GM12878 (cell line): ENCODE results near the gene TRIM71.

Experiments used
- CEBPB ChIP-seq, 2 experiments: fragments of 150-350 bp in 1 of 2; IDR thresholded peaks; 2 replicates each; pipeline ENCODE4 v1.6.1; 2012 to 2014; ENCODE audit warnings: low read depth in 2 of 2, low read length in 2 of 2, borderline replicate concordance in 1 of 2, inconsistent platforms in 1 of 2
- EZH2 ChIP-seq: IDR thresholded peaks from 2 replicates; pipeline ENCODE4 v1.6.1; 2012; ENCODE audit warnings: low read depth, mild to moderate bottlenecking, control low read depth, inconsistent platforms, low read length, borderline replicate concordance; ENCODE audit not compliant: control insufficient read depth
- GABPA ChIP-seq: IDR thresholded peaks from 2 replicates; pipeline ENCODE4 v1.6.1; 2014; ENCODE audit warnings: antibody characterized with exemption, low read depth, mild to moderate bottlenecking, inconsistent platforms
- MYC ChIP-seq: IDR thresholded peaks from 2 replicates; pipeline ENCODE4 v1.6.1; 2011; ENCODE audit warnings: mild to moderate bottlenecking, low read length, moderate library complexity, inconsistent platforms; ENCODE audit not compliant: insufficient read depth, insufficient replicate concordance, insufficient read length, severe bottlenecking
- NR2C1 ChIP-seq: fragments of 450-650 bp; IDR thresholded peaks from 2 replicates; pipeline ENCODE4 v1.6.1; 2017; ENCODE audit warnings: antibody characterized with exemption, mild to moderate bottlenecking, moderate library complexity
- RBBP5 ChIP-seq: fragments of 200-600 bp; sonication (generic); conservative IDR thresholded peaks from 2 replicates; pipeline ENCODE4 v1.6.1; 2016
- TBL1XR1 ChIP-seq: IDR thresholded peaks from 2 replicates; pipeline ENCODE4 v1.6.1; 2012; ENCODE audit warnings: low read depth, low read length, improper control_type of control experiment
- TCF7 ChIP-seq: IDR thresholded peaks from 2 replicates; pipeline ENCODE4 v1.6.1; 2014; ENCODE audit warnings: antibody characterized with exemption, borderline replicate concordance
- ZNF274 ChIP-seq: IDR thresholded peaks from one replicate; pipeline ENCODE4 v1.8.0; 2011; ENCODE audit not compliant: insufficient read length, insufficient read depth
- TF ChIP-seq, protein P1 (sequence below), 3 experiments: IDR thresholded peaks in 2 of 3; conservative IDR thresholded peaks in 1 of 3; 2 replicates each; pipeline ENCODE4 v1.5.1; 2011; ENCODE audit warnings: low read depth in 3 of 3, low read length in 3 of 3, mild to moderate bottlenecking in 3 of 3, control low read depth in 2 of 3, moderate library complexity in 2 of 3, inconsistent platforms in 1 of 3, mixed read lengths in 1 of 3; ENCODE audit not compliant: control insufficient read depth in 2 of 3, insufficient read depth in 1 of 3; ENCODE audit errors: extremely low read depth in 1 of 3
- TF ChIP-seq, protein P2 (sequence below): IDR thresholded peaks from 2 replicates; pipeline ENCODE4 v1.6.1; 2011; ENCODE audit warnings: low read depth, low read length, improper control_type of control experiment, borderline replicate concordance

DNA sequence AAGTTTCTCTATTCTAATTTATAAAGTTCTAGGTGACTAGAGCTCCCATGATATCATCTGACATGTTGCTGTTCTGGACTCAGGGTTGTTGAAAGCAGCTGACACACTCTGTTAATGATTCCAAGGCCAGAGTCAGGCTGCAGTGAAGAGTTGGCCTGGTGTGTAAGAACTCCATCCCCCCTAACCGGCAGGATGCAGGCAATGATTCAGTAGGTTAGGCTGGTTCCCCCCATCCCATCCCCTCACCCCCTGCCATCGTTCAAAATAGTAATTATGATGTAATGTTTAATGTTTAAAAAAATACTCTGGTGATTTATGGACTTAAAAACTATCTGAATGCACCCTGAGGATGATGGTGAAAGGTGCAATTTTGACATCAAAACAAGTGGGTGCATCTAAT lies 4.6 kb upstream of the TRIM71 start:
- no peak for TF ChIP-seq GABPA
- TF ChIP-seq NR2C1 = no peak
- TF ChIP-seq RBBP5 = no peak
- TF ChIP-seq MYC = no peak
- TF ChIP-seq TBL1XR1 = no peak
- TF ChIP-seq, protein P1, sequence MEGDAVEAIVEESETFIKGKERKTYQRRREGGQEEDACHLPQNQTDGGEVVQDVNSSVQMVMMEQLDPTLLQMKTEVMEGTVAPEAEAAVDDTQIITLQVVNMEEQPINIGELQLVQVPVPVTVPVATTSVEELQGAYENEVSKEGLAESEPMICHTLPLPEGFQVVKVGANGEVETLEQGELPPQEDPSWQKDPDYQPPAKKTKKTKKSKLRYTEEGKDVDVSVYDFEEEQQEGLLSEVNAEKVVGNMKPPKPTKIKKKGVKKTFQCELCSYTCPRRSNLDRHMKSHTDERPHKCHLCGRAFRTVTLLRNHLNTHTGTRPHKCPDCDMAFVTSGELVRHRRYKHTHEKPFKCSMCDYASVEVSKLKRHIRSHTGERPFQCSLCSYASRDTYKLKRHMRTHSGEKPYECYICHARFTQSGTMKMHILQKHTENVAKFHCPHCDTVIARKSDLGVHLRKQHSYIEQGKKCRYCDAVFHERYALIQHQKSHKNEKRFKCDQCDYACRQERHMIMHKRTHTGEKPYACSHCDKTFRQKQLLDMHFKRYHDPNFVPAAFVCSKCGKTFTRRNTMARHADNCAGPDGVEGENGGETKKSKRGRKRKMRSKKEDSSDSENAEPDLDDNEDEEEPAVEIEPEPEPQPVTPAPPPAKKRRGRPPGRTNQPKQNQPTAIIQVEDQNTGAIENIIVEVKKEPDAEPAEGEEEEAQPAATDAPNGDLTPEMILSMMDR (IDR thresholded peaks at IDR 0.05 in 2 of 3, conservative IDR thresholded peaks at IDR 0.05 in 1 of 3; ENCODE audit: control insufficient read depth in 2 of 3, extremely low read depth in 1 of 3, insufficient read depth in 1 of 3, low read depth in 3 of 3, low read length in 3 of 3) = no peak
- TF ChIP-seq CEBPB (IDR thresholded peaks at IDR 0.05; ENCODE audit: borderline replicate concordance in 1 of 2, low read depth in 2 of 2, low read length in 2 of 2) = no peak
- no peak for TF ChIP-seq TCF7
- TF ChIP-seq ZNF274 = no peak
- TF ChIP-seq, protein P2, sequence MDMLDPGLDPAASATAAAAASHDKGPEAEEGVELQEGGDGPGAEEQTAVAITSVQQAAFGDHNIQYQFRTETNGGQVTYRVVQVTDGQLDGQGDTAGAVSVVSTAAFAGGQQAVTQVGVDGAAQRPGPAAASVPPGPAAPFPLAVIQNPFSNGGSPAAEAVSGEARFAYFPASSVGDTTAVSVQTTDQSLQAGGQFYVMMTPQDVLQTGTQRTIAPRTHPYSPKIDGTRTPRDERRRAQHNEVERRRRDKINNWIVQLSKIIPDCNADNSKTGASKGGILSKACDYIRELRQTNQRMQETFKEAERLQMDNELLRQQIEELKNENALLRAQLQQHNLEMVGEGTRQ = no peak
- no peak for TF ChIP-seq EZH2
